Parathyroid adenoma (tissue), 2 donors: Measurements from ENCODE around the gene SMC5.

Source experiments
- H2AFZ ChIP-seq: fragments of 300-600 bp; sonication (generic); one replicate; pipeline ENCODE4 v1.7.0; 2017; ENCODE audit warnings: antibody characterized with exemption, mild to moderate bottlenecking
- H3K27ac ChIP-seq: fragments of 300-600 bp; sonication (generic); one replicate; pipeline ENCODE4 v1.7.0; 2017
- H3K27me3 ChIP-seq: fragments of 300-600 bp; sonication (generic); one replicate; pipeline ENCODE4 v1.7.0; 2017; ENCODE audit warnings: low read length; ENCODE audit not compliant: control insufficient read depth, insufficient read depth
- H3K36me3 ChIP-seq: fragments of 300-600 bp; sonication (generic); one replicate; pipeline ENCODE4 v1.7.0; 2017; ENCODE audit warnings: low read length; ENCODE audit not compliant: control insufficient read depth, insufficient read depth
- H3K4me1 ChIP-seq: fragments of 300-600 bp; sonication (generic); one replicate; pipeline ENCODE4 v1.7.0; 2017; ENCODE audit warnings: control low read depth
- H3K4me2 ChIP-seq: fragments of 300-600 bp; sonication (generic); one replicate; pipeline ENCODE4 v1.7.0; 2017; ENCODE audit warnings: low read length
- H3K4me3 ChIP-seq: fragments of 300-600 bp; sonication (generic); one replicate; pipeline ENCODE4 v1.7.0; 2017; ENCODE audit warnings: low read depth, low read length
- H3K79me2 ChIP-seq: fragments of 300-600 bp; sonication (generic); one replicate; pipeline ENCODE4 v1.7.0; 2017; ENCODE audit warnings: control low read depth
- H3K9ac ChIP-seq: fragments of 300-600 bp; sonication (generic); one replicate; pipeline ENCODE4 v1.7.0; 2017; ENCODE audit warnings: mild to moderate bottlenecking
- H3K9me3 ChIP-seq: fragments of 300-600 bp; sonication (generic); one replicate; pipeline ENCODE4 v1.7.0; 2017; ENCODE audit warnings: low read length; ENCODE audit not compliant: control insufficient read depth
- TF ChIP-seq, protein P1 (sequence below): fragments of 300-600 bp; sonication (generic); IDR thresholded peaks from one replicate; pipeline ENCODE4 v1.7.0; 2017; ENCODE audit warnings: antibody characterized with exemption, mild to moderate bottlenecking
- donor health status: primary hyperparathyroidism.

The SMC5 gene

GRCh38 chr9:70292253-70292652, 33.5 kb downstream of the SMC5 start:
- Histone ChIP-seq H3K9me3 (no peaks in the 10 kb centered on the region), H3K9ac (no peak overlapping the region), H3K27ac (no peak overlapping the region), H3K36me3 (no peaks in the 10 kb centered on the region), H2AFZ (no peak overlapping the region), H3K79me2 (no peaks in the 10 kb centered on the region), H3K4me1 (no peaks in the 10 kb centered on the region), H3K27me3 (no peaks in the 10 kb centered on the region), H3K4me3 (no peak overlapping the region), H3K4me2 (no peak overlapping the region)
- TF ChIP-seq, protein P1, sequence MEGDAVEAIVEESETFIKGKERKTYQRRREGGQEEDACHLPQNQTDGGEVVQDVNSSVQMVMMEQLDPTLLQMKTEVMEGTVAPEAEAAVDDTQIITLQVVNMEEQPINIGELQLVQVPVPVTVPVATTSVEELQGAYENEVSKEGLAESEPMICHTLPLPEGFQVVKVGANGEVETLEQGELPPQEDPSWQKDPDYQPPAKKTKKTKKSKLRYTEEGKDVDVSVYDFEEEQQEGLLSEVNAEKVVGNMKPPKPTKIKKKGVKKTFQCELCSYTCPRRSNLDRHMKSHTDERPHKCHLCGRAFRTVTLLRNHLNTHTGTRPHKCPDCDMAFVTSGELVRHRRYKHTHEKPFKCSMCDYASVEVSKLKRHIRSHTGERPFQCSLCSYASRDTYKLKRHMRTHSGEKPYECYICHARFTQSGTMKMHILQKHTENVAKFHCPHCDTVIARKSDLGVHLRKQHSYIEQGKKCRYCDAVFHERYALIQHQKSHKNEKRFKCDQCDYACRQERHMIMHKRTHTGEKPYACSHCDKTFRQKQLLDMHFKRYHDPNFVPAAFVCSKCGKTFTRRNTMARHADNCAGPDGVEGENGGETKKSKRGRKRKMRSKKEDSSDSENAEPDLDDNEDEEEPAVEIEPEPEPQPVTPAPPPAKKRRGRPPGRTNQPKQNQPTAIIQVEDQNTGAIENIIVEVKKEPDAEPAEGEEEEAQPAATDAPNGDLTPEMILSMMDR, result no peak

GRCh38 chr9:70293214-70293613, 34.4 kb downstream of the SMC5 start:
- no peaks in the 10 kb centered on the region for H3K4me1 ChIP-seq

GRCh38 chr9:70297141-70297540, 38.4 kb downstream of the SMC5 start:
- Histone ChIP-seq H3K9ac (no peak overlapping the region), H3K79me2 (no peaks in the 10 kb centered on the region), H3K4me1 (no peaks in the 10 kb centered on the region), H3K9me3 (no peaks in the 10 kb centered on the region), H3K4me3 (no peak overlapping the region), H3K4me2 (no peak overlapping the region), H3K27ac (no peak overlapping the region), H2AFZ (no peak overlapping the region), H3K36me3 (no peaks in the 10 kb centered on the region), H3K27me3 (no peaks in the 10 kb centered on the region)
- TF ChIP-seq, protein P1, result no peak

More at GRCh38 chr9:70293214-70293613, 34.4 kb downstream of the SMC5 start:
- Histone ChIP-seq H3K9me3 (no peaks in the 10 kb centered on the region), H3K4me2 (no peak overlapping the region), H3K4me3 (no peak overlapping the region), H3K79me2 (no peaks in the 10 kb centered on the region), H2AFZ (no peak overlapping the region), H3K27me3 (no peaks in the 10 kb centered on the region), H3K9ac (no peak overlapping the region), H3K27ac (no peak overlapping the region), H3K36me3 (no peaks in the 10 kb centered on the region)
- TF ChIP-seq, protein P1, result no peak

DNA sequence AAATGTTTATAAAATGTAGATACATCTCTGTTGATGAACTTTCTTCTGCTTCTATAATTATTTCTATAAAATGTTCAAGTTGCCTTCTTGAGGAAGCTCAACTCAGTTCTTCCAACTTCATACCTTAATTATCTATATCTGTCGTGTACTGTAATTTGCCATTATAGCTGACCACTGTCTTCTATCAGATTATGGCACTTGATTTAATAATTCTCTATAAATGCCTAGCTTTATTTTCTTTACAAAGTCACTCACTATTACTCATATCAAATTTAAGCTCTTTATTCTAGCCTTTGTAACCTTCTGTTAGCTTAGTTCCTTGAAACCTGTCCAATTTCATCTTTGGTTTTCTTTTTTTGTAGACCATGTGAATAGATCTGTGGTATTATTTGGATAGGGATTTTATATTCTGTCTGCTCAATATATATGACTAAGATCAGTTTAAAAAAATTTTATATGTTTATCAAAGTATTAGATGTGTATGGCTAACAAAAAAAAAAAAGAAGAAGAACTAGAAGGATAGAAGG, 39.5 kb downstream of the SMC5 start:
- H3K79me2 ChIP-seq, result no peaks in the 10 kb centered on the region
- H3K4me2 ChIP-seq, result no peak overlapping the region
- H3K4me1 ChIP-seq, result no peaks in the 10 kb centered on the region
- TF ChIP-seq, protein P1, result no peak
- H3K36me3 ChIP-seq, result no peaks in the 10 kb centered on the region
- no peak overlapping the region for H2AFZ ChIP-seq
- H3K9ac ChIP-seq, result no peak overlapping the region
- no peaks in the 10 kb centered on the region for H3K27me3 ChIP-seq
- no peaks in the 10 kb centered on the region for H3K9me3 ChIP-seq
- no peak overlapping the region for H3K4me3 ChIP-seq
- H3K27ac ChIP-seq, result no peak overlapping the region

- Histone ChIP-seq H3K9ac (no peak overlapping the region), H3K9me3 (no peaks in the 10 kb centered on the region), H3K79me2 (no peaks in the 10 kb centered on the region), H3K27me3 (no peaks in the 10 kb centered on the region), H3K36me3 (no peaks in the 10 kb centered on the region), H2AFZ (no peak overlapping the region), H3K4me1 (no peaks in the 10 kb centered on the region), H3K27ac (no peak overlapping the region), H3K4me3 (no peak overlapping the region), H3K4me2 (no peak overlapping the region)
- TF ChIP-seq, protein P1, result no peak
These were observed 44.5 kb downstream of the SMC5 start for GRCh38 chr9:70303268-70303667.
